BJ (cell line): ENCODE results near the gene RETREG1. TPM values are rescaled to one million over a fixed set of nuclear protein-coding genes. Genes with fewer than 3 reads are reported as not detected.

Experiments
- CTCF ChIA-PET: fragments of 350-600 bp; formaldehyde crosslinking; extraction: SDS; loops from one replicate; lab custom pipeline; 2021; ENCODE audit warnings: antibody characterized with exemption, inconsistent platforms; lab: Yijun Ruan, JAX
- POLR2A ChIA-PET: fragments of 300-600 bp; sonication (Branson Sonifier 250); formaldehyde crosslinking; extraction: SDS; loops from one replicate; lab custom pipeline; 2021; ENCODE audit warnings: antibody characterized with exemption; lab: Charles Lee
- DNase-seq: peaks from one replicate; pipeline ENCODE4 v3.0.0-alpha.2; 2011; ENCODE audit warnings: low read depth
- H3K27me3 ChIP-seq: 2 replicates; pipeline ENCODE4 v1.6.0; 2011; ENCODE audit warnings: low read length; ENCODE audit not compliant: control insufficient read depth, insufficient read depth
- H3K36me3 ChIP-seq: 2 replicates; pipeline ENCODE4 v1.5.1; 2011; ENCODE audit warnings: low read length; ENCODE audit not compliant: control insufficient read depth, insufficient read depth
- H3K4me3 ChIP-seq: 2 replicates; pipeline ENCODE4 v1.5.1; 2011; ENCODE audit warnings: low read depth, mild to moderate bottlenecking, control low read depth, low read length
- polyA plus RNA-seq: library from polyadenylated mRNA; depleted of rRNA; stranded (reverse); fragments of >200 nt; gene quantifications from 2 replicates; pipeline ENCODE4 v1.2.3, GENCODE V29; 2011
- TF ChIP-seq, protein P1 (sequence below): IDR thresholded peaks from 2 replicates; pipeline ENCODE4 v1.5.1; 2011; ENCODE audit warnings: low read depth, mild to moderate bottlenecking, control low read depth, inconsistent platforms, low read length, moderate library complexity; ENCODE audit not compliant: insufficient read depth

The RETREG1 gene
- polyA plus RNA-seq, 1 experiment = 0.04 TPM

GRCh38 chr5:16510098-16510497 is 106.7 kb downstream of the RETREG1 start:
- DNase-seq = no peak
- no peaks in the 10 kb centered on the region for H3K36me3 ChIP-seq
- H3K4me3 ChIP-seq = no peak overlapping the region
- POLR2A ChIA-PET = no interaction called here
- TF ChIP-seq, protein P1, sequence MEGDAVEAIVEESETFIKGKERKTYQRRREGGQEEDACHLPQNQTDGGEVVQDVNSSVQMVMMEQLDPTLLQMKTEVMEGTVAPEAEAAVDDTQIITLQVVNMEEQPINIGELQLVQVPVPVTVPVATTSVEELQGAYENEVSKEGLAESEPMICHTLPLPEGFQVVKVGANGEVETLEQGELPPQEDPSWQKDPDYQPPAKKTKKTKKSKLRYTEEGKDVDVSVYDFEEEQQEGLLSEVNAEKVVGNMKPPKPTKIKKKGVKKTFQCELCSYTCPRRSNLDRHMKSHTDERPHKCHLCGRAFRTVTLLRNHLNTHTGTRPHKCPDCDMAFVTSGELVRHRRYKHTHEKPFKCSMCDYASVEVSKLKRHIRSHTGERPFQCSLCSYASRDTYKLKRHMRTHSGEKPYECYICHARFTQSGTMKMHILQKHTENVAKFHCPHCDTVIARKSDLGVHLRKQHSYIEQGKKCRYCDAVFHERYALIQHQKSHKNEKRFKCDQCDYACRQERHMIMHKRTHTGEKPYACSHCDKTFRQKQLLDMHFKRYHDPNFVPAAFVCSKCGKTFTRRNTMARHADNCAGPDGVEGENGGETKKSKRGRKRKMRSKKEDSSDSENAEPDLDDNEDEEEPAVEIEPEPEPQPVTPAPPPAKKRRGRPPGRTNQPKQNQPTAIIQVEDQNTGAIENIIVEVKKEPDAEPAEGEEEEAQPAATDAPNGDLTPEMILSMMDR = no peak
- H3K27me3 ChIP-seq = peaks cover 2% of the 10 kb centered on the region; the same call in 1 of the 2 replicates
- CTCF ChIA-PET = interaction anchor here (1.2 kb wide), 1 partner anchor 10 kb away, joined by 3 read pairs; no protein-coding TSS in a partner anchor

DNA sequence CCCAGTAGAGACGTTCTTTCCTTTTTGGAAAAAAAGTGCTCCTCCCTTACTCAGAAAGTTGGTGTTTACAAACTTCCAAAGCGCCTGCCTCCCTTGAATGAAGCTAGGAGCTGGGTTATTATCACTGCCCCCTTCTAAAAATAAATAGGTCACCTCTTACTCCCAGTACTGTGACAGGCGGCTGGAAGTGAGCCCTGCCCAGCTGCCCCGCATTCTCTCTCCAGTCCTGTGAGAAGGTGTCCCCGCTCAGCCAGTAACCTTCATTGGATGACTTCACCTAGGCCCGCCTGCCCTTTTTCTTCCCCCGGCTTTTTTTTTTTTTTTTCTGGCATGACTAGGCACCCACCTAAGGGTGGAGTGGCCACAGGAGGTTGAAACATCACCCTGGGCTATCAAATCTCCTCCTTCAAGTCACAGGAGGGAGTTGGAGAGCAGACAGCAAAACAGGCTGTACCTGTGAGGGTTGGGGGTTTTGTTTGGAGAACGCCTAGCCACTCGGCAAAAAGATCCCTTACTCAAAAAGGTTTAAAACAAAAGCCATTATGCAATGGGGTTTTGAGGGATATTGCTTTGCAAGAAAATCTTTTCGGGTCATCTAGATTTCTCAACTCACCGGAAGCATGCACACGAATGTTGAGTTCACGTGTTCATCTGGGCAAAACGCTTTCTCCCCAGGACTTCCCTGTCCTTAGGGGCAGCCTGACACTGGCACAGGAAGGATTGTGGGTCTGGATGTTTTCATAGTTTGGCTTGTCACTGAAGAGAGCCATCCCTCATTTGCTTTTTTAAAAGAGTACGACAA is 107.9 kb downstream of the RETREG1 start:
- ChIA-PET POLR2A (no interaction called here), CTCF (interaction anchor here (1.7 kb wide), 1 partner anchor 37 kb away, joined by 3 read pairs; no protein-coding TSS in a partner anchor)
- no peak overlapping the region for H3K4me3 ChIP-seq
- TF ChIP-seq, protein P1 = no peak
- H3K27me3 ChIP-seq = peaks cover 2% of the 10 kb centered on the region; the same call in 1 of the 2 replicates
- no peak for DNase-seq
- no peaks in the 10 kb centered on the region for H3K36me3 ChIP-seq

DNA sequence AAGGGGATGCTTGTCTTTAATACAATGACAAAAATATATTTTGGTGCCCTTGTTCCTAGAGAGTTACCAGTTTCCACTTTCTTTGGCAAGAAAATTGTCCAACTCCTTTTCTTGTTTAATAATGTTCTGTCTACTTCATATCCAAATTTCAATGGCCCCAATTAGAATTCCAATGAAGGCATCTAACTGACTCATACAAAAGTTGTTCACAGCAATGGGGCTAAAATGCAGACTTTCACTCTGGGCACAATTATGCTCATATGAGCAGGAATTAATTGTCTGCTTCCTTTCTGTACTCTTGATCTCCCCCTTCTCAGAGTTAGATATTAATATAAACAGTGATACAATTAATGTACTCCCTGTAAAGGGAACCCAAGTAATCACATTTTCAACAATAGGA is 109.1 kb downstream of the RETREG1 start:
- no peak overlapping the region for H3K4me3 ChIP-seq
- POLR2A ChIA-PET = no interaction called here
- no peak for DNase-seq
- H3K27me3 ChIP-seq = peaks cover 2% of the 10 kb centered on the region; the same call in 1 of the 2 replicates
- H3K36me3 ChIP-seq = no peaks in the 10 kb centered on the region
- TF ChIP-seq, protein P1 = no peak
- CTCF ChIA-PET = interaction anchor here (1.1 to 2.3 kb wide), 3 partner anchors 38 to 45 kb away, joined by 3 to 7 read pairs (median 4); no protein-coding TSS in a partner anchor

- Histone ChIP-seq H3K27me3 (peaks cover 2% of the 10 kb centered on the region; the same call in 1 of the 2 replicates), H3K36me3 (no peaks in the 10 kb centered on the region), H3K4me3 (no peak overlapping the region)
- TF ChIP-seq, protein P1 = no peak
- ChIA-PET CTCF (interaction anchor here (2.3 kb wide), 1 partner anchor 47 kb away, joined by 7 read pairs; no protein-coding TSS in a partner anchor), POLR2A (no interaction called here)
- no peak for DNase-seq
These were observed 110.9 kb downstream of the RETREG1 start for GRCh38 chr5:16505904-16506303.

DNA sequence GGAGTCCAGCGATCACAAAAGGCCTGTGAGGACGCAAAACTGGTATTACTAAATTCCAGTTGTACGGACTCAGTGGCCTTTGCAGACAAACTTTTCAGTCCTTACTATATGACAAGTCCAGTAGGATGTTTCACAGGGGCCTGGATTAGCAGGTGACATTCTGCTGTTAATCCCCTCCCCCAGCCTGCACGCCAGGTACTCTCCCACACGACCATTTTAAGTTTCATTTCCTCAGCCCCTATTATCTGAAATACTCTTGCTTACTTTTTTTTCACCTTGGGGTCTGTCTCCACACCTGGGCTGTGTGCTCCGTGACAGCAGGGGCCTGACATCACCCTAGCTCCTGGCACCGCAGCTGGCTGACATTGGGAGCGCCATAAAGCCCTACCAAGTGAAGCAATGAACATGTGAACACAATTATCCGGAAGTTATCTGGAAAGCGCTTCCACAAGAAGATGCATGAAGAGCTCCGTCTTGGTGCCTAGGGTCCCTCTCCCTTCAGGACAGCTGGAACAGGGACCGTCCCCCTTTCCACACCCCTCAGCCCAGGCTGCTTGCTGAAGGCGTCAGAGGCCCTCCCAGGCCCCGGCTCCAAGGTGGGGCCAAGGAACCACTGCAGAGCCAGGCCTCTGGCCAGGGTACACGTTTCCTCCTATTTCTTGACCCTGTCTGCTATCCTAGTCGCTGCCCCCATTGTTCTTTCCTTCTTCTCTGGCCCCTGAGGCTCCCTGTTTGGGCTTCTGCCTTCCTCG is 111.5 kb downstream of the RETREG1 start:
- Histone ChIP-seq H3K27me3 (peaks cover 4% of the 10 kb centered on the region), H3K36me3 (no peaks in the 10 kb centered on the region), H3K4me3 (no peak overlapping the region)
- ChIA-PET CTCF (interaction anchor here (2.3 kb wide), 1 partner anchor 47 kb away, joined by 7 read pairs; no protein-coding TSS in a partner anchor), POLR2A (no interaction called here)
- TF ChIP-seq, protein P1 = no peak
- DNase-seq = no peak
